Gastroesophageal sphincter (tissue), 4 donors: ENCODE results near the gene C6orf132. TPM values are rescaled to one million over a fixed set of nuclear protein-coding genes. Genes with fewer than 3 reads are reported as not detected.

Source experiments
- ATAC-seq: fragments of 150-250 bp; one replicate; pipeline ENCODE4 v1.9.1; 2016; ENCODE audit warnings: mild to moderate bottlenecking, moderate library complexity
- H3K27ac ChIP-seq, 4 donors: fragments of 200-600 bp; sonication (generic) in 3 of 4; 1 replicate in 3 of 4; 2 replicates in 1 of 4; pipeline ENCODE4 v1.5.1; 2016 to 2019
- H3K27me3 ChIP-seq: fragments of 200-600 bp; sonication (generic); one replicate; pipeline ENCODE4 v1.5.1; 2019
- H3K36me3 ChIP-seq, 2 donors: fragments of 200-600 bp; sonication (generic); one replicate each; pipeline ENCODE4 v1.5.1; 2019; ENCODE audit warnings: control low read depth in 1 of 2
- H3K4me1 ChIP-seq, 3 donors: fragments of 200-600 bp; sonication (generic); 1 replicate in 2 of 3; 2 replicates in 1 of 3; pipeline ENCODE4 v1.5.1; 2016 to 2019; ENCODE audit warnings: control low read depth in 2 of 3
- H3K4me3 ChIP-seq, 2 donors: fragments of 200-600 bp; sonication (generic); one replicate each; pipeline ENCODE4 v1.5.1; 2019; ENCODE audit warnings: mild to moderate bottlenecking in 1 of 2, moderate library complexity in 1 of 2
- H3K9me3 ChIP-seq, 3 donors: fragments of 200-600 bp; sonication (generic); one replicate each; pipeline ENCODE4 v1.5.1; 2017 to 2019; ENCODE audit warnings: control low read depth in 2 of 3
- CTCF ChIP-seq, 4 experiments: fragments of 200-600 bp in 2 of 4; fragments of 450-650 bp in 2 of 4; sonication (generic) in 1 of 4; IDR thresholded peaks; one replicate each; pipeline ENCODE4 v1.5.1; 2017 to 2019; ENCODE audit warnings: antibody characterized with exemption in 4 of 4, mild to moderate bottlenecking in 2 of 4, moderate library complexity in 2 of 4
- EP300 ChIP-seq: sonication (generic); formaldehyde crosslinking; IDR thresholded peaks from one replicate; pipeline ENCODE4 v1.6.1; 2017; ENCODE audit warnings: antibody characterized with exemption, mild to moderate bottlenecking
- POLR2A ChIP-seq, 2 donors: fragments of 450-650 bp; IDR thresholded peaks; one replicate each; pipeline ENCODE4 v1.6.1; 2017; ENCODE audit warnings: antibody characterized with exemption in 2 of 2, mild to moderate bottlenecking in 2 of 2, moderate library complexity in 1 of 2
- POLR2AphosphoS5 ChIP-seq: sonication (generic); formaldehyde crosslinking; IDR thresholded peaks from one replicate; pipeline ENCODE4 v1.6.1; 2017; ENCODE audit warnings: antibody characterized with exemption
- WGBS, 2 donors: methylation state at CpG; one replicate each; pipeline ENCODE4 v1.1.5; 2018; ENCODE audit warnings: low coverage in 1 of 2; 5-methylcytosine and 5-hydroxymethylcytosine counted together
- total RNA-seq, 4 donors: library from RNA; depleted of rRNA; stranded (reverse); fragments of >200 nt; gene quantifications; one replicate each; pipeline ENCODE4 v1.1.0, GENCODE V29; 2016

Gene C6orf132
- total RNA-seq, 4 donors from 2014 or later = 0.93 to 12.1 (median 1.4) TPM

- H3K27ac ChIP-seq = no peak overlapping the region
- H3K4me1 ChIP-seq = peaks cover 0 to 14% (median 8%) of the 10 kb centered on the region in 3 donors
- no peak overlapping the region for H3K4me3 ChIP-seq
- peaks cover 32% of the 10 kb centered on the region for H3K27me3 ChIP-seq
- no peaks in the 10 kb centered on the region for H3K9me3 ChIP-seq
- no peak for TF ChIP-seq POLR2A (IDR thresholded peaks at IDR 0.05)
- no peak for TF ChIP-seq EP300
- TF ChIP-seq CTCF (IDR thresholded peaks at IDR 0.05) = no peak
- no peak for TF ChIP-seq POLR2AphosphoS5
- ATAC-seq = no peak
- WGBS, 2 donors = 61 to 68% methylated on average over 4 to 7 of the region's 9 CpGs
- H3K36me3 ChIP-seq = no peaks in the 10 kb centered on the region
Observed at GRCh38 chr6:42138630-42139619, 3.5 kb downstream of the C6orf132 start.

- TF ChIP-seq CTCF (IDR thresholded peaks at IDR 0.05) (no peak), EP300 (no peak), POLR2A (IDR thresholded peaks at IDR 0.05) (no peak), POLR2AphosphoS5 (no peak)
- Histone ChIP-seq H3K4me3 (no peak overlapping the region), H3K27me3 (peaks cover 25% of the 10 kb centered on the region), H3K4me1 (peaks cover 0 to 14% (median 8%) of the 10 kb centered on the region in 3 donors), H3K27ac (no peak overlapping the region), H3K36me3 (no peaks in the 10 kb centered on the region), H3K9me3 (no peaks in the 10 kb centered on the region)
- ATAC-seq = no peak
- 95% methylated on average over 4 of the region's 6 CpGs; no CpG with 5 or more reads in 1 of the 2 donors for WGBS, 2 donors
Observed at GRCh38 chr6:42138190-42138589, 4.2 kb downstream of the C6orf132 start.

- no peaks in the 10 kb centered on the region for H3K9me3 ChIP-seq
- H3K27ac ChIP-seq = no peak overlapping the region
- no peaks in the 10 kb centered on the region for H3K36me3 ChIP-seq
- peaks cover 0 to 6% (median 3%) of the 10 kb centered on the region in 3 donors for H3K4me1 ChIP-seq
- peaks cover 16% of the 10 kb centered on the region for H3K27me3 ChIP-seq
- H3K4me3 ChIP-seq = no peak overlapping the region
- WGBS, 2 donors = 57 to 86% methylated on average over 1 to 2 of the region's 7 CpGs
- TF ChIP-seq POLR2AphosphoS5 (no peak), POLR2A (IDR thresholded peaks at IDR 0.05) (no peak), EP300 (no peak), CTCF (IDR thresholded peaks at IDR 0.05) (no peak)
- no peak for ATAC-seq
Observed at GRCh38 chr6:42137194-42137753, 5.1 kb downstream of the C6orf132 start.

GRCh38 chr6:42136508-42137193 lies 5.8 kb downstream of the C6orf132 start:
- no peak for ATAC-seq
- Histone ChIP-seq H3K4me1 (peaks cover 0 to under 1% (median 0%) of the 10 kb centered on the region in 3 donors), H3K4me3 (no peak overlapping the region), H3K9me3 (no peaks in the 10 kb centered on the region), H3K27ac (no peak overlapping the region), H3K27me3 (peaks cover 10% of the 10 kb centered on the region), H3K36me3 (no peaks in the 10 kb centered on the region)
- 58 to 63% methylated on average over 5 to 9 of the region's 14 CpGs for WGBS, 2 donors
- no peak for TF ChIP-seq POLR2AphosphoS5
- no peak for TF ChIP-seq CTCF (IDR thresholded peaks at IDR 0.05)
- no peak for TF ChIP-seq EP300
